Liver (tissue), 9 donors: ENCODE measurements around the gene CLIP2. TPM values are rescaled to one million over a fixed set of nuclear protein-coding genes. Genes with fewer than 3 reads are reported as not detected.

Experiments
- DNase-seq: peaks from one replicate; pipeline ENCODE4 v3.0.0-alpha.2; 2017; ENCODE audit warnings: low spot score
- H3K27ac ChIP-seq, 2 donors: one replicate each; pipeline ENCODE4 v1.7.0; 2013; ENCODE audit warnings: inconsistent platforms in 2 of 2, low read length in 2 of 2, control low read depth in 1 of 2, low read depth in 1 of 2, mild to moderate bottlenecking in 1 of 2
- H3K27me3 ChIP-seq, 4 donors: one replicate each; pipeline versions ENCODE4 v1.6.1 to v1.7.0; 2013; ENCODE audit warnings: low read length in 3 of 4, inconsistent platforms in 1 of 4, mild to moderate bottlenecking in 1 of 4, moderate library complexity in 1 of 4; ENCODE audit not compliant: control insufficient read depth in 4 of 4, insufficient read depth in 4 of 4
- H3K36me3 ChIP-seq, 4 donors: one replicate each; pipeline versions ENCODE4 v1.6.1 to v1.7.0; 2013; ENCODE audit warnings: low read length in 3 of 4, mild to moderate bottlenecking in 3 of 4, low read depth in 1 of 4, moderate library complexity in 1 of 4; ENCODE audit not compliant: control insufficient read depth in 4 of 4, insufficient read depth in 3 of 4
- H3K4me1 ChIP-seq, 4 donors: one replicate each; pipeline versions ENCODE4 v1.6.1 to v1.7.0; 2013; ENCODE audit warnings: low read length in 3 of 4, mild to moderate bottlenecking in 3 of 4, moderate library complexity in 1 of 4; ENCODE audit not compliant: control insufficient read depth in 4 of 4, insufficient read depth in 4 of 4
- H3K4me3 ChIP-seq, 3 donors: one replicate each; pipeline versions ENCODE4 v1.6.1 to v1.7.0; 2013; ENCODE audit warnings: low read length in 3 of 3, control low read depth in 1 of 3, low read depth in 1 of 3, mild to moderate bottlenecking in 1 of 3
- H3K9ac ChIP-seq, 2 donors: one replicate each; pipeline ENCODE4 v1.7.0; 2013; ENCODE audit warnings: low read length in 2 of 2, mild to moderate bottlenecking in 2 of 2, moderate library complexity in 2 of 2, control low read depth in 1 of 2, low read depth in 1 of 2
- H3K9me3 ChIP-seq, 4 donors: one replicate each; pipeline versions ENCODE4 v1.6.1 to v1.7.0; 2013; ENCODE audit warnings: low read length in 3 of 4; ENCODE audit not compliant: control insufficient read depth in 4 of 4
- CTCF ChIP-seq: fragments of 150-350 bp; IDR thresholded peaks from 2 replicates; pipeline ENCODE4 v1.5.1; 2017; ENCODE audit warnings: improper control_type of control experiment, low read depth, low read length; ENCODE audit not compliant: missing input control
- EGR1 ChIP-seq, 2 donors: IDR thresholded peaks; 2 replicates each; pipeline ENCODE4 v1.6.1; 2016 to 2018; ENCODE audit warnings: antibody characterized with exemption in 2 of 2, low read depth in 2 of 2
- FOXA1 ChIP-seq: IDR thresholded peaks from 2 replicates; pipeline ENCODE4 v1.6.1; 2016; ENCODE audit warnings: antibody characterized with exemption
- FOXA2 ChIP-seq: IDR thresholded peaks from 2 replicates; pipeline ENCODE4 v1.6.1; 2016; ENCODE audit warnings: antibody characterized with exemption
- GABPA ChIP-seq, 2 donors: IDR thresholded peaks in 1 of 2; conservative IDR thresholded peaks in 1 of 2; 2 replicates each; pipeline ENCODE4 v1.6.1; 2016; ENCODE audit warnings: antibody characterized with exemption in 2 of 2, mild to moderate bottlenecking in 1 of 2, moderate library complexity in 1 of 2
- HNF4A ChIP-seq, 2 donors: conservative IDR thresholded peaks; 2 replicates each; pipeline ENCODE4 v1.6.1; 2016; ENCODE audit warnings: antibody characterized with exemption in 2 of 2, mild to moderate bottlenecking in 2 of 2
- HNF4G ChIP-seq: IDR thresholded peaks from 2 replicates; pipeline ENCODE4 v1.6.1; 2016; ENCODE audit warnings: antibody characterized with exemption
- JUND ChIP-seq, 2 donors: IDR thresholded peaks; 2 replicates each; pipeline ENCODE4 v1.6.1; 2016; ENCODE audit warnings: antibody characterized with exemption in 2 of 2
- NR2F2 ChIP-seq: IDR thresholded peaks from 2 replicates; pipeline ENCODE4 v1.6.1; 2016; ENCODE audit warnings: antibody characterized with exemption
- RAD21 ChIP-seq, 2 donors: IDR thresholded peaks; 2 replicates each; pipeline ENCODE4 v1.6.1; 2016; ENCODE audit warnings: antibody characterized with exemption in 2 of 2, mild to moderate bottlenecking in 2 of 2
- REST ChIP-seq: IDR thresholded peaks from 2 replicates; pipeline ENCODE4 v1.6.1; 2016; ENCODE audit warnings: antibody characterized with exemption, mild to moderate bottlenecking
- RXRA ChIP-seq, 2 donors: IDR thresholded peaks; 2 replicates each; pipeline ENCODE4 v1.6.1; 2017 to 2018; ENCODE audit warnings: antibody characterized with exemption in 2 of 2, mild to moderate bottlenecking in 1 of 2
- TAF1 ChIP-seq: conservative IDR thresholded peaks from 2 replicates; pipeline ENCODE4 v1.6.1; 2016; ENCODE audit warnings: antibody characterized with exemption, mild to moderate bottlenecking
- YY1 ChIP-seq: IDR thresholded peaks from 2 replicates; pipeline ENCODE4 v1.6.1; 2016; ENCODE audit warnings: antibody characterized with exemption, mild to moderate bottlenecking
- ZBTB33 ChIP-seq: IDR thresholded peaks from 2 replicates; pipeline ENCODE4 v1.6.1; 2016; ENCODE audit warnings: antibody characterized with exemption
- WGBS: extraction: QIAGEN DNeasy Blood & Tissue Kit; methylation state at CpG from one replicate; pipeline ENCODE4 v1.1.7; 2013; 5-methylcytosine and 5-hydroxymethylcytosine counted together
- polyA plus RNA-seq, 2 donors: library from polyadenylated mRNA; stranded (reverse) in 1 of 2; unstranded in 1 of 2; fragments of 200-250 nt in 1 of 2; fragments of >200 nt in 1 of 2; fragmentation: Nextera tagmentation in 1 of 2; extraction: Ambion mirVana in 1 of 2; gene quantifications; one replicate each; pipeline versions ENCODE4 v1.2.1 to v1.2.3, GENCODE V29; 2013 to 2015
- total RNA-seq, 2 donors: library from RNA; depleted of rRNA; stranded (reverse); fragments of >200 nt; gene quantifications; one replicate each; pipeline ENCODE4 v1.2.3, GENCODE V29; 2014
- TF ChIP-seq, protein P1 (sequence below): IDR thresholded peaks from 2 replicates; pipeline ENCODE4 v1.6.1; 2016; ENCODE audit warnings: antibody characterized with exemption
- donor health status: healthy.
- donor health status: healthy.
- donor health status: healthy.
- donor health status: healthy.
- donor health status: healthy.

CLIP2 gene
- total and polyA plus RNA-seq, 4 donors: 1.4 to 6.3 (median 2.5) TPM

DNA sequence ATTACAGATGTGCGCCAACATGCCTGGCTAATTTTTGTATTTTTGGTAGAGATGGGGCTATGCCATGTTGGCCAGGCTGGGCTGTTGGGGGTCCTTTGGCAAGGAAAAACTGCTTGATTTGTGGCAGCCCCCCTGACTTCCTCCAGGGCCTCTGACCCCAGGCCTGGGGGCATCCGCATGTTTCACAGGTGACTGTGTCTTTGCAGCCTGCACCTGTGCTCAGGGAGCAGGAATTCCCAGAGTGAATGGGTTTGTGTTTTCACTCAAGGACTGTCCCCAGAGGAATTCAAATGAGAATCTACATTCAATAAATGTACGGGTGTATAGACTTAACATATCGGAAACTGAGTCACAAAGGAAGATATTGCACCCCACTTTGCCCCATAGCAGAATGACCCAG, 11.6 kb upstream of the CLIP2 start:
- H3K27ac ChIP-seq: no peak overlapping the region
- no peaks in the 10 kb centered on the region for H3K4me1 ChIP-seq
- H3K36me3 ChIP-seq: no peaks in the 10 kb centered on the region
- H3K9ac ChIP-seq: no peak overlapping the region
- H3K27me3 ChIP-seq: no peaks in the 10 kb centered on the region
- WGBS: 95% methylated on average over 4 of the region's 4 CpGs
- DNase-seq: no peak
- TF ChIP-seq CTCF: no peak
- TF ChIP-seq HNF4A (conservative IDR thresholded peaks at IDR 0.05): no peak
- H3K9me3 ChIP-seq: no peaks in the 10 kb centered on the region
- no peak overlapping the region for H3K4me3 ChIP-seq

GRCh38 chr7:74280985-74281384, 8.2 kb upstream of the CLIP2 start:
- TF ChIP-seq FOXA1: no peak
- TF ChIP-seq EGR1 (IDR thresholded peaks at IDR 0.05; ENCODE audit: low read depth in 2 of 2): no peak
- TF ChIP-seq CTCF: no peak
- TF ChIP-seq FOXA2: no peak
- no peak for TF ChIP-seq ZBTB33
- no peak for TF ChIP-seq RAD21 (IDR thresholded peaks at IDR 0.05)
- no peak for TF ChIP-seq HNF4A (conservative IDR thresholded peaks at IDR 0.05)
- no peak for TF ChIP-seq GABPA (IDR thresholded peaks at IDR 0.05 in 1 of 2, conservative IDR thresholded peaks at IDR 0.05 in 1 of 2)
- no peak for TF ChIP-seq RXRA (IDR thresholded peaks at IDR 0.05)
- no peak for TF ChIP-seq NR2F2
- TF ChIP-seq, protein P1, sequence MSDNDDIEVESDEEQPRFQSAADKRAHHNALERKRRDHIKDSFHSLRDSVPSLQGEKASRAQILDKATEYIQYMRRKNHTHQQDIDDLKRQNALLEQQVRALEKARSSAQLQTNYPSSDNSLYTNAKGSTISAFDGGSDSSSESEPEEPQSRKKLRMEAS: no peak
- no peak for TF ChIP-seq HNF4G
- TF ChIP-seq YY1: no peak
- no peak for TF ChIP-seq JUND (IDR thresholded peaks at IDR 0.05)
- no peak for TF ChIP-seq REST
- TF ChIP-seq TAF1: no peak
- Histone ChIP-seq H3K27ac (no peak overlapping the region), H3K4me1 (no peaks in the 10 kb centered on the region), H3K27me3 (no peaks in the 10 kb centered on the region), H3K4me3 (no peak overlapping the region), H3K36me3 (no peaks in the 10 kb centered on the region), H3K9ac (no peak overlapping the region), H3K9me3 (no peaks in the 10 kb centered on the region)
- no peak for DNase-seq
- WGBS: 89% methylated on average over 8 of the region's 8 CpGs
